GM19395 (cell line): ENCODE data around the gene BTBD17.

Source experiments
- ATAC-seq: cut with Tn5 transposase; IDR thresholded peaks from one replicate; pipeline ENCODE4 v1.9.1; 2021; ENCODE audit warnings: mild to moderate bottlenecking, moderate library complexity; ENCODE audit not compliant: unreplicated experiment

Gene BTBD17

DNA sequence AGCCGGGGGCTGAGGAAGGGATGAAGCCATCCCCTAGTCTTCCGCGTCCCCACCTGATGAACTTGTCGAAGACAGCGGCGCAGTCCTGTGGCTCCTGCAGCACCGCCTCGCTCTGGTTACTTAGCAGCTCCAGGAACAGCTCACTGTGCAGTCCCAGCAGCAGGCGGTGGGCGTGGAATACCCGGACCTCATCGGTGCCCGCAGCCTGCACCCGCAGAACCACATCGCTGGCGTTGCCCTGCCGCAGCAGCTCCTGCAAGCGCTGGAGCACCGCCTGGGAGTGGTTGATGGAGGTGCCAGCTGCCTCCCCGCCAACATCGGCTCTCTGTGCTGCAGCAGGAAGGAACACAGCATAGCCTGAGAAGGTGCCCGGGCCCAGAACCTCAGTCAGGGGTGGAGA lies 1.8 kb downstream of the BTBD17 start:
- no peak for ATAC-seq

DNA sequence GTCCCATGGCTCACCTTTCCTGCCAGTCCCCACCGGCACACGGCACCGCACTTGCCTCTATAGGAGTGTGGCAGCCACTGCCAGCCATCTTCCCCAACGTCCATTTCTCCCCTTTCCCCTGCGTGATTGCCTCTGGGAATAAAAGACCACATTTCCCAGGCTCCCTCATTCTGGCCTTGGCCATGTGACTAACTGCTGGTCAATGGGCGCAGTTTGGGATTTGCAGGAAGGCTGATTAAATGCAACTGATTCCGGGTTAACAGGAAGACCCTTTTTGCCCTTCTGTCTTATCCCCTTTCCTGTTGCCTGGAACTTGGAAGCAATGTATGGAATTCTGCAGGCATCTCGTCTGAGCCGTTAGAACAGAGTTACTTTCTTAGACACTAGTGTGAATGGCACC lies 3.0 kb downstream of the BTBD17 start:
- no peak for ATAC-seq

DNA sequence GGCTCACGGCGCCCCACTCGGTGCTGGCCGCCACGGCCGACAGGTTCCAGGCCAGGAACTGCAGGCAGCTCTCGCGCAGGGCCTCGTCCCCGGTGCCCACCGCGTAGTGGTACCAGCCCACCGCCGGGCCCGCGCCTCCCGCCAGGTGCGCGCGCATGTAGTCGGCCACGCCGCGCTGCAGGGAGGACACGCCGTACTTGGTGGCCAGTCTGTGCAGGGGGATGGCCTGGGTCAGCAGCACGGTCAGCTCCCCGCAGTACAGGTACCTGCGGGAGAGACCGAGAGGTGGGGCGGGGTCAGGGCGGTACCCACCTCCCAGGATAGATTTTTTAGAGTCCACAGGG lies 4.2 kb downstream of the BTBD17 start:
- no peak for ATAC-seq

DNA sequence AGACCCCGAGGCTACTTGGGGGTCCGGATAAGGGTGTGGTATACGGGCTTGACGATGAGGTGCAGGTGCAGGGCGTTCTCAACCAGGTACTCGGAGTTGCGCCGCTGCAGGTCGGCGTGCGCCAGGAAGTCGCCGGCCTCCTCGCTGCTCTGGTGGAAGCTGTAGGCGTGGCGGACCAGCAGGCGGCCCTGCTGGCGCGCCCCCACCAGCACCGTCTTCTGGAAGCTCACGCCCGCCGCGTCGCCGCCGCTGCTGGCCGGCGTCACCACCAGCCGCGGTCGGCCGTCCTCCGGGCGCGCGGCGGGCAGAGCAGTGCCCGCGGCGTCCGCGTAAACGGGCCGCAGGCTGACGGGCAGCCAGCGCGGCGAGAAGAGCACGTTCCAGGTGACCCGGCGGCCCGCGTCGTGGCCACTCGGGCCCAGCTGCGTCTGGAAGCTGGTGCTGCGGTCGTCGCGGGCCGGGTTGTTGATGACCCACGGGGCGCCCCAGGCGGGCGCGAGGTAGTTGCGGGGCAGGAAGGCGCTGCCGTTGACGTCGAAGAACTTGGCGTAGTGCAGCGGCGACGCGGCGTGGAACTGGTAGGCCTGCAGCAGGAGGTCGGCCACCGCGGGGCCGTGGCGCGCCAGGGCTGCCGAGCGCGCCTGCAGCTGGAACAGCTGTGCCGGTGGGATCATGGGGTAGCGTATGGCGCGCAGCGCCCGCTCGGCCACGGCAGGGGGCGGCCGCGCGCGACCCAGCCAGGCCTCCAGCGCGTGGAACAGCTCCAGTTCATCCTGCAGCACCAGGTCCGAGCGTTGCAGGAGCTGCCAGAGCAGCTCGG lies 4.8 kb downstream of the BTBD17 start:
- no peak for ATAC-seq

DNA sequence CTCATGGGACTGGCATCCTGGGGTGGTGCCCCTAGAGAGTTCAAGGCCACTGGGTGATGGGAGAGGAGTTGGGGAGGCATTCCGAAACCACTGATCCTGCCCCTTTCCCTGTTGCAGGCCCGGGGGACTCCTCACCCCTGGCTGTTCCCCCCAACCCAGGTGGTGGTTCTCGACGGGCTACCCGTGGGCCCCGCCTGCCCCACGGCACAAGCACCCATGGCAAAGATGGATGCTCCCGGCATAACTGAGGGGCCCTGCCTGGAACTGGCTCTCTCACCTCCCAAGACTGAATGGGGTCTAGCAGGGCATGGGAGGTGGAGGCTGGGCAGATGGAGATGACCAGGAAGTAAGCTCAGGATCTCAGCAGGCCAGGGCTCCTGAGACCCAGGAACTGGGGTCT lies 6.6 kb downstream of the BTBD17 start:
- no peak for ATAC-seq

DNA sequence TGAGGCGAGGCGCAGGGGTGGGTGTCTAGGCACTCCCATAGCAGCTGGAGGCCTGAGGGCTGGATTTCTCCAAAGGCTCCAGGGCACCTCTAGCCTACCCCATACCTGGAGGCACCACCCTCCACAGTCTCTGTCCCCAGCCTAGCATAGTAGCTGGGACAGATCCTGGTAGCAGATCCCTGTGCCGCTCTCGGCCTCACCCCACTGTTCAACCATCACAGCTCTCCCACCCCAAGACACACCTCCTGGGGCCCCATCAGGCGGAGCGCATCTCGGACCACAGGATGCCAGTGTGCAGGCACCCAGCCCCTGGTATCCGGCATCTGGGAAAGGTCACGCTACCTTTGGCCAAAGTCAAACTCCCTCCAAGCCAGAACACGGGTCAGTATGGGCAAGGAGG lies 7.1 kb downstream of the BTBD17 start:
- ATAC-seq: no peak

DNA sequence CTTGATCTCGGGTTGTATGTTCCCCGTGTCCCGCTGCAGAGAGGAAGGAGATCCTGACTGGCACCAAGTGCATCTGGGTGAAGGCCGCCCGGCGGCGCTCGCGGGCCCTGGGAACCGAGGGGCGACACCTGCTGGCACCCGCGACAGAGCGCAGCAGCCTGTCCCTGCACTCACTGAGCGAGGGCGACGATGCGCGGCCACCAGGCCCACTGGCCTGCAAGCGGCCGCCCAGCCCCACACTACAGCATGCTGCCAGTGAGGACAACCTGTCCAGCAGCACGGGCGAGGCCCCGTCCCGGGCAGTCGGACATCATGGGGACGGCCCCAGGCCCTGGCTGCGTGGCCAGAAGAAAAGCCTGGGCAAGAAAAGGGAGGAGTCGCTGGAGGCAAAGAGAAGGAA lies 7.5 kb downstream of the BTBD17 start:
- no peak for ATAC-seq

DNA sequence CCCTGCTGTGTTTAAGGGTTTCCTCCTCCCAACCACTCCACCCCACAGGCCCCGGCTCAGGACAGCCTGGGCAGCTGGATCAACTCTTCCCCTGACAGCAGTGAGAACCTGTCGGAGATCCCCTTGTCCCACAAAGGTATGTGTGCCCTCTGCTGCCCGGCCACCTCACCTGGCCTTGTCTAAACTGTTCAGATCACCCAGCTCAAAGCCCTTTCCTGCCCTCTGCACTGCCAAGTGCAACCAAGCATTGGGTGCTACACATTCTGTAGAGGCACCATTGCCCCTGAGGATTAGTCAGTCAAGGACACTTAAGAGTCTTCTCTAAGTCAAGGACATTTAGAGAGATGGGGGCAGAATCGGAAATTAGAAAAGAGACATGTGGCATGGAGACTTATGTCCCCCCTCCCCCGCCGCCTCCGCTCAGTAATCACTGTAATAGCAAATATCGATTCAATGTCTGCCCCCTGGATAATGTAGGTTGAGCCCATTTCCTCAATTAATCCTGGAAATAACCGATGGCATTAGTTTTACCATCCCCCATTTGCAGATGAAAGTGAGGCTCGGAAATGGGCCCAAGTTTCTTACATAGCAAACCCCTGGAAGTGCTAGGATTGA lies 8.1 kb downstream of the BTBD17 start:
- no peak for ATAC-seq

DNA sequence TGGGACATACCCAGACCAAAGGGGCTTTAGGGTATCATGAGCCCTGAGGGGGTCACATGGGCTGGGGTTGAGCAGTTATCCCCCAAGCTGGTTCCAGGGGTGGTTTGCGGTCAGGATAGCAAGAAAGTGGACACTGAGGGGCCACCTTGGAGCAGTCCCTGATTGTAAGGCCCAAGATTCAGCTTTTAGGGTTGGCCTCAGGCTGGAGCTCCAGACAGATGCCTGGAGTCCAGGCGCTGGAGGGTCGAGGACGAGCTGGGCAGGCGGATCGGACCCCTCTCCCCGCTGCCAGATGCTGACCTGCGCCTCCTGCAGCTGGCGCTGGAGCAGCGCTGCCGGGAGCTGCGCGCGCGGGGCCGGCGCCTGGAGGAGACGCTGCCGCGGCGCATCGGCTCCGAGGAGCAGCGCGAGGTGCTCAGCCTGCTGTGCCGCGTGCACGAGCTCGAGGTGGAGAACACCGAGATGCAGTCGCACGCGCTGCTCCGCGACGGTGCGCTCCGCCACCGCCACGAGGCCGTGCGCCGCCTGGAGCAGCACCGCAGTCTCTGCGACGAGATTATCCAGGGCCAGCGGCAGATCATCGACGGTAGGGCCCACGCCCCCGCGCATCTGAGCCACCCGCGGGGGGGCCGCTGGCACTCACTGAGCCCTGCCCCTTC lies 10.0 kb downstream of the BTBD17 start:
- no peak for ATAC-seq

DNA sequence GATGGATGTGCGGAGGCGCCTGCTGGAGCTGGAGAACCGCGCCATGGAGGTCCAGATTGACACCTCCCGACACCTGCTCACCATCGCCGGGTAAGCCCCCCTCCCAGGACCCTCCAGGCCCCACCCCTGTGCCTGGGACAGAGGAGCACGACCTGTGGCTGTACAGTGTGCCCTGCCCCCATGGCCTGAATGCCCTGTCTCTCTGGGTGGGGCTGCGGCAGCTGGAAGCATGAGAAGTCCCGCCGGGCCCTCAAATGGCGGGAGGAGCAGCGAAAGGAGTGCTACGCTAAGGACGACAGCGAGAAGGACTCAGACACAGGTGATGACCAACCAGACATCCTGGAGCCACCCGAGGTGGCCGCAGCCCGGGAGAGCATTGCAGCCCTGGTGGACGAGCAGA lies 11.2 kb downstream of the BTBD17 start:
- no peak for ATAC-seq

DNA sequence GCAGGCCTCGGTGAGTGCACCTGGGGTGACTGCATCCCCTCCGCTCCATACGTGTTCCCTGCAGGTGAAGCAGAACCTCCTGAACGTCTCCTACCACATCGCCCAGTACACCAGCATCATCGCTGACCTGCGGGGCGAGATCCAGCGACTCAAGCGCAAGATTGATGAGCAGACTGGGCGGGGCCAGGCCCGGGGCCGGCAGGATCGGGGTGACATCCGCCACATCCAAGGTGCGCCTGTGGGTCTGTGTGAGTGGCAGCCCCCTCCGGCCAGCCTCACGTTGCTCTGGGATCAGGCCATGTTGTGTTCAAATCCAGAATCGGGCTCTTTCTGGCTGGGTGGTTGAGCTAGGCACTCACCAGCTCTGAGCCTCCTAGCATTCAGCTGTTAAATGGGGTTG lies 12.5 kb downstream of the BTBD17 start:
- ATAC-seq: no peak

DNA sequence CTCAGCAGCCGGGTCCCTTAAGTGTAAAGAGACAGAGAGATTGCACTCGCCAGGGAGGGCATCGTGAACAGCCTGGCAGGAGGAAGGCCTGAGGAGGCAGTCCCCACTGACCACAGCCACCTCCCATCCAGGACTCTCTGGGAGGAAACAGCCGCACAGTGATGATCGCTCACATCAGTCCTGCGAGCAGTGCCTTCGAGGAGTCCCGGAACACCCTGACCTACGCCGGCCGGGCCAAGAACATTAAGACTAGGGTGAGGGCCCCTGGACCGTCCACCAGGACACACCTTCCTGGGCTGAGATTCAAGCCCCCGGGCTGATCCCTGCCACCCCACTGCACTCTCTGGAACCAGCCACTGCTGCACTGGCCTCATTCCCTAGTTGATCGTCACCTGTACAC lies 14.0 kb downstream of the BTBD17 start:
- ATAC-seq: no peak

DNA sequence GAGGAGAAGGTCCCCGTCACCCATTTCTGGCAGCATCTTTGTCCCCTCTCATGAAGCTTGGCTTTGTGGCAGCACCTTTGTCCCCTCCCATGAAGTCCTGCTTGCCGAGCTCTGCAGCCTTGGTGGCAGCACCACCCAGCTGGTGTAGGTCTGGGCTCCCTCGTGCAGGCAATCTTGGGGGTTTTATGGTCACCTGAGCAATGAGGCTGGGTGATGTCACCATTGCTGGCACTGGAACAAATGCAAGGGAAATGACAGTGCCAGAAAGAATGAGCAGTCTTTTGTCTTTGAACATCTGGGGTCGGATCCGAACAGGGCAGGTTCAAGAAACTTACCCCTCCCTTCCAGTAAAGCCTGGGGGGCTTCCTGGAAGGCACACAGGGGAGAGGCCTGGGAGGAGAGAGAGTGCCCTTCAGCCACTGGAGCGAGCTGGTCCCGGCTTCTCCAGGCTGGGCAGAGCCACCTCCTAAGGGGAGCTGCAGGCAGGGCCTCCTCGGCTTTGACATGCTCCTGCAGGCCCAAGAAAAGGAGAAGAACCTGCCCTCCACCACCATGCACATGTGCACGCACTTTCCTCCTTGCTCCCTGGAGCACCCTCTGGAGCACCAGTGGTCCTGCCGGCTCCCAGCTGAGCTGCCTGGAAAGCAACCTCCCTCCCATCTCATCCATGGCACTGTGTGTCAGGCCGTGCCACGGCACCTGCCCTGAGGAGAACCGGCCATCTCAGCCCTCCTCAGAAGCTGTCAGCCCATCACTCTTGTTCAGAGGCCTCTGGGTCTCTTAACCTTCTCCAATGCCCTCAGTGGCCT lies 16.0 kb downstream of the BTBD17 start:
- ATAC-seq: no peak

DNA sequence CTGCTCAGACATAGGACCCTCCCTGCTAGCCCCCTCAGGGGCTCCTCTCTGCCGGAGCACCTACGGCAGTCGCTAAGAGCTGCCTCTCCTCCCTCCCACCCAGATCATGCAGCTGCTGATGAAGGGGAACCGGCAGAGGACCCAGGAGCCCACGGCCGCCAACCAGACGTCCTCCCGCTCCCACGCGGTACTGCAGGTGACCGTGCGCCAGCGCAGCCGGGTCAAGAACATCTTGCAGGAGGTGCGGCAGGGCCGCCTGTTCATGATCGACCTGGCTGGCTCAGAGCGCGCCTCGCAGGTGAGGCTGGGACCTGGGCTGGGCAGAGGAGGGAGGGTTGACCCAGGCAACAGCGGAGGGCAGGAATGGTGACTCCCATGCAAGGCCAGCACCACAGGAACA lies 17.0 kb downstream of the BTBD17 start:
- ATAC-seq: no peak

DNA sequence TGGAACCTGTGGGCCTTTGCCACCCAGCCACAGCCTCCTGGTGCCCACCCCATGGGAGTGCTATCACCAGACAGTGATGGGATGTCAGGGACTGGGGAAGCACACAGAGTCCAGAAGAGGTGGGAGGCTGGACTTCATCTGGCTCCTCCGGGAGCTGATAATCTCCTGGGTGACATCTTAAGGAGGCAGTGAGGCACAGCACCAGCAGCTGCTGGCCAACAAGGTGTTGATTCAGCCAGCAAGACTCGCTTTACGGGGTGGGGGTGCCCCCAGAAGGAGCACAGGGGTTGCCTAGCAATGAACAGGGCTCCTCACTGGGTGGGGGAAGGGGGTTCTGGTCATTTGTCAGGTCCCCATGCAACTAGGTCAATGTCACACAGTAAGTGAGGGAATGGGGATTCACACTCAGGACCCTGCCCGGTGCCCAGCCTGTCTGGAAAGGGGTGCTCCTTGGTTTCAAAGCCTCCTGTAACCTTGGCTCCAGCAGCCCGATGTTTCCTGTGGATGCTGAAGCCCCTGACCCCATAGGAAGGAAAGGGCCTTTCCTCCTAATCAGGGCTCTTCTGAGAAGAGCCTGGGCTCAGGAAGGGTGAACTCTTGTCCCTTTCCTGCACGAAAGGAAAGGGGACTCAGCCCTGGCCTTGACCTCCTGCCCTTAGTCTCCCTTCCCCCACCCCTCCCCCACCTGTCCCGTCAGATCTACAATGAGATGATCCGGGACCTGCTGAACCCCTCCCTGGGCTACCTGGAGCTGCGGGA lies 18.0 kb downstream of the BTBD17 start:
- no peak for ATAC-seq

DNA sequence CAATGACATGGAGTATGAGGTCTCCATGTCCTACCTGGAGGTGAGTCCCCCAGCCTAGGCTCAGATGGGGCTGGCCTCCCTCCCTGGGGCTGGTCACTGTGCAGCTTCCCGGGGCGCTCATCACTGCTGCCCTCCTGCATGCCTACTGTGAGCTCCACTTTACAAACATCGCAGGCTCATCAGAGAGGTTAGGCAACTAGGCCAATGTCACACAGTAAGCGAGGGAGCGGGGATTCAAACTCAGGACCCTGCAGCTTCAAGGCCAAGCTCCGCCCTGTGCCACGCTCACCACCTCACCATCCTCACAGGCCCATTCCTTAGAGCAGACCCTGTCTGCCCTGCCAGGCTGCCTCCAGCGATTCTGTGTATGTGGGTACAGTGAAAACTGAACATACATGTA lies 18.5 kb downstream of the BTBD17 start:
- no peak for ATAC-seq

DNA sequence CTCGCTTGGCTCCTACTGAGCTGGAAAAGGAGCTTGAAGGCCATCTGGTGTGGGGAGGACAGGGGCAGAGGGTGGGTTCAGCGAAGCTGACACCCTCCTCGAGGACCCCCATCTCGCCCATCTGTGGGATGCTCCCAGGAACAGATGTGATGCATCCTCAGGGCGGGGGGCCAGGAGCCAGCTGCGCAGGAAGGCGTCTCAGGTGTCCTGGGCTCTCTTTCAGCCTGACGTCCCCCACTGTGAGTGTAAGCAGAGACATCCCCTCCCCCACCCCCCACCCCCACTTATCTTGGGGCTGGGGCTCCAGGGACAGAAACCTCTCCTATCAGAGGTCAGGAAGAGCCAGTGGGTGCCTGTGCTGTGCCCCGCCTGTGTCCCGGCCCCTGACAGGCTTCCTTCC lies 19.4 kb downstream of the BTBD17 start:
- no peak for ATAC-seq

DNA sequence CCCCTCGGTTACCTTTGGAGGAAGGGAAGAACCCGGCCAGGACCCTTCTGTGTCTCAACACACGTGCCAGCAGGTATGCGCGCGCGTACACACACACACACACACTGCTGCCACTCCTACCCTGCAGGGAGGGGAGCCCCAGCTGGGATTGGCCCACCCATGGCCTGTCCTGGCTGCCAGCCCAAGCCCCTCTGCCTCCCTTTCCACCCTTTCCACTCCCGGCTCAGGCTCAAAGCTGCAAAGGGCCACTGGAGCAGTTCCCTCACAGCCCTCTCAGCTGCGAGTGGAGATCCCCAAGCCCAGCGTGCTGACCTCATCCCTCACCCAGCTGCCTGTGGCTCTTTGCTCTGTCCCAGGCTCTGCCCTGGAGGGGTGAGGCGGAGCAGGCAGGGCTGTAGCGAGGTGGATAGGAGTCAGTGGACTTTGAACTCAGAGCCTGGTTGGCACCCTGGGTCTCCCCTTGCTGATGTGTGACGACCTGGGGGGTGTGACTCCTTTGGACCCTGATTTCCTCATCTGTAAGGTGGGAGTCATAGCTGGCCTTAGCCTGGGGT lies 21.1 kb downstream of the BTBD17 start:
- no peak for ATAC-seq

DNA sequence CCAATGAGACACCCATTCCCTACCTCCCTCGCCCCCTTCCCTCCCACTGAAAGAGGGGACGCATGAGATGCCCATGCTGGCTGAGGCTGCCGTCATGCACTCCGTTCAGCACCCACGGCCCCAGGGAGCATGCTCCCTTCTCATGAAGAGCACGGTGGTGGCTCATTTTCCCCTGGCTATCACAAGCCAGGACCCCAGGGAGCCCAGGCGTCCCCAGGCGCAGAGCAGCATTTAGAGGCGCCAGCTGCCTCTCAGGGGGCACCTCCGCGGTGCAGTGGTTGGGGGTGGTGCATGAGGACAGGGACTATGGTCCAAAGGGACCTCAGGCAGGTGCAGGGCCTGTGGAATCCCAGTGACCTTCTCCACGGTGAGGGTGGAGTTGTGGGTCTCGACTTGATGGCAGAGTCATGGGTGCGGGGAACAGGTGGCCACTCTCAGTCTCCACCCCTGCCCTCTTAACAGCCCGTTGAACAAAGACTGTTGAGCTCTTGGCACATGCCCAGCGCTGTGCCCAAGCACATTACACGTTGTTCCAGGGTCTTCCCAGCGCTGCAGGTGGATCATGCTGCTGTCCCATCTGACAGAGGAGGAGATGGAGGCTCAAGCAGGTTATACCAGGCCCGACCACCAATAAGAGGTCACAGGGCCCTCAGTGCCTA lies 22.0 kb downstream of the BTBD17 start:
- no peak for ATAC-seq
